WTC11 (cell line): ENCODE data around the gene RASEF. TPM values are rescaled to one million over a fixed set of nuclear protein-coding genes. Genes with fewer than 3 reads are reported as not detected.

Experiments used
- ATAC-seq: fragments of 200-7000 bp; cut with Tn5 transposase; 2 replicates; pipeline ENCODE4 v1.10.0; 2021; ENCODE audit warnings: mild to moderate bottlenecking, moderate library complexity
- CTCF ChIA-PET: fragments of 300-600 bp; sonication (Branson Sonifier 250); formaldehyde crosslinking; loops from one replicate; lab custom pipeline; 2021; ENCODE audit warnings: antibody characterized with exemption; lab: Charles Lee
- POLR2A ChIA-PET: fragments of 350-600 bp; sonication (Branson Sonifier 250); formaldehyde crosslinking; loops from one replicate; lab custom pipeline; 2021; ENCODE audit warnings: antibody characterized with exemption; lab: Charles Lee
- DNase-seq: peaks from one replicate; pipeline ENCODE4 v3.0.0; 2021; ENCODE audit warnings: low spot score
- H3K27ac Mint-ChIP-seq: 2 replicates; pipeline ENCODE4 v1.8.0; 2021; ENCODE audit warnings: mixed read lengths
- H3K27me3 Mint-ChIP-seq: 2 replicates; pipeline ENCODE4 v1.8.0; 2021; ENCODE audit warnings: low read depth, mild to moderate bottlenecking, moderate library complexity, mixed read lengths
- H3K36me3 Mint-ChIP-seq: 2 replicates; pipeline ENCODE4 v1.8.0; 2021; ENCODE audit warnings: mixed read lengths
- H3K4me1 Mint-ChIP-seq: 2 replicates; pipeline ENCODE4 v1.8.0; 2022; ENCODE audit warnings: mixed read lengths
- H3K4me3 Mint-ChIP-seq: 2 replicates; pipeline ENCODE4 v1.8.0; 2021; ENCODE audit warnings: mild to moderate bottlenecking, moderate library complexity, mixed read lengths
- H3K9me3 Mint-ChIP-seq: 2 replicates; pipeline ENCODE4 v1.8.0; 2021; ENCODE audit warnings: mixed read lengths
- ATF1 ChIP-seq: sonication (generic); formaldehyde crosslinking; IDR thresholded peaks from 2 replicates; pipeline ENCODE4 v1.8.1; 2023; ENCODE audit warnings: mild to moderate bottlenecking, moderate library complexity, missing genetic modification reagents
- ATF6 ChIP-seq: sonication (generic); formaldehyde crosslinking; IDR thresholded peaks from 2 replicates; pipeline ENCODE4 v1.8.1; 2023; ENCODE audit warnings: mild to moderate bottlenecking, missing genetic modification reagents
- CREB1 ChIP-seq: sonication (generic); formaldehyde crosslinking; IDR thresholded peaks from 2 replicates; pipeline ENCODE4 v1.8.0; 2023; ENCODE audit warnings: mild to moderate bottlenecking, missing genetic modification reagents
- CREM ChIP-seq: sonication (generic); formaldehyde crosslinking; IDR thresholded peaks from 2 replicates; pipeline ENCODE4 v1.8.1; 2022; ENCODE audit warnings: mild to moderate bottlenecking, missing genetic modification reagents, moderate library complexity
- FOXK1 ChIP-seq: sonication (generic); formaldehyde crosslinking; IDR thresholded peaks from 2 replicates; pipeline ENCODE4 v1.8.0; 2022; ENCODE audit warnings: mild to moderate bottlenecking, moderate library complexity, missing genetic modification reagents
- JAZF1 ChIP-seq: fragments of 250-450 bp; sonication (Bioruptor Pico); IDR thresholded peaks from 2 replicates; pipeline ENCODE4 v1.9.0; 2021; ENCODE audit warnings: moderate library complexity, mild to moderate bottlenecking, inconsistent platforms
- MAX ChIP-seq: sonication (generic); formaldehyde crosslinking; IDR thresholded peaks from 2 replicates; pipeline ENCODE4 v1.8.0; 2022; ENCODE audit warnings: mild to moderate bottlenecking, missing genetic modification reagents
- MYBL2 ChIP-seq: sonication (generic); formaldehyde crosslinking; IDR thresholded peaks from 2 replicates; pipeline ENCODE4 v1.8.1; 2023; ENCODE audit warnings: mild to moderate bottlenecking, moderate library complexity, missing genetic modification reagents
- NFATC4 ChIP-seq: fragments of 250-450 bp; sonication (Bioruptor Pico); IDR thresholded peaks from 2 replicates; pipeline ENCODE4 v1.9.0; 2021; ENCODE audit warnings: mild to moderate bottlenecking
- NR1H2 ChIP-seq: sonication (generic); formaldehyde crosslinking; IDR thresholded peaks from 2 replicates; pipeline ENCODE4 v1.9.0; 2021; ENCODE audit warnings: mild to moderate bottlenecking, moderate library complexity, missing genetic modification reagents
- NR2C2 ChIP-seq: sonication (generic); formaldehyde crosslinking; IDR thresholded peaks from 2 replicates; pipeline ENCODE4 v1.8.0; 2022; ENCODE audit warnings: mild to moderate bottlenecking, missing genetic modification reagents
- SMAD4 ChIP-seq: sonication (generic); formaldehyde crosslinking; IDR thresholded peaks from 2 replicates; pipeline ENCODE4 v1.8.0; 2022; ENCODE audit warnings: mild to moderate bottlenecking, missing genetic modification reagents
- TEAD4 ChIP-seq: sonication (generic); formaldehyde crosslinking; IDR thresholded peaks from 2 replicates; pipeline ENCODE4 v1.8.0; 2022; ENCODE audit warnings: mild to moderate bottlenecking, missing genetic modification reagents
- ZBTB21 ChIP-seq: sonication (generic); formaldehyde crosslinking; IDR thresholded peaks from 2 replicates; pipeline ENCODE4 v1.8.1; 2023; ENCODE audit warnings: mild to moderate bottlenecking, missing genetic modification reagents, borderline replicate concordance
- ZNF138 ChIP-seq: sonication (generic); formaldehyde crosslinking; conservative IDR thresholded peaks from 2 replicates; pipeline ENCODE4 v1.8.1; 2022; ENCODE audit warnings: mild to moderate bottlenecking, moderate library complexity, missing genetic modification reagents
- ZNF219 ChIP-seq: sonication (generic); formaldehyde crosslinking; IDR thresholded peaks from 2 replicates; pipeline ENCODE4 v1.8.0; 2023; ENCODE audit warnings: missing genetic modification reagents, mild to moderate bottlenecking, borderline replicate concordance
- ZNF423 ChIP-seq: fragments of 250-450 bp; sonication (Bioruptor Pico); IDR thresholded peaks from 2 replicates; pipeline ENCODE4 v2.1.2; 2022; ENCODE audit warnings: mild to moderate bottlenecking, moderate library complexity
- total RNA-seq: library from RNA; stranded (reverse); gene quantifications from 3 replicates; pipeline ENCODE4 v1.2.3, GENCODE V29; 2021
- TF ChIP-seq, protein P1 (sequence below): fragments of 250-450 bp; sonication (Bioruptor Pico); IDR thresholded peaks from 2 replicates; pipeline ENCODE4 v1.9.0; 2021; ENCODE audit warnings: moderate library complexity, mild to moderate bottlenecking, inconsistent platforms, borderline replicate concordance
- TF ChIP-seq, protein P2 (sequence below): sonication (generic); formaldehyde crosslinking; IDR thresholded peaks from 2 replicates; pipeline ENCODE4 v1.8.1; 2022; ENCODE audit warnings: mild to moderate bottlenecking, moderate library complexity, missing genetic modification reagents
- TF ChIP-seq, protein P3 (sequence below): sonication (generic); formaldehyde crosslinking; IDR thresholded peaks from 2 replicates; pipeline ENCODE4 v1.8.1; 2022; ENCODE audit warnings: missing genetic modification reagents, borderline replicate concordance
- TF ChIP-seq, protein P4 (sequence below): sonication (generic); formaldehyde crosslinking; IDR thresholded peaks from 2 replicates; pipeline ENCODE4 v1.8.1; 2022; ENCODE audit warnings: mild to moderate bottlenecking, missing genetic modification reagents, moderate library complexity, borderline replicate concordance

The RASEF gene
- total RNA-seq, 1 experiment from 2014 or later, result 6.5 TPM

DNA sequence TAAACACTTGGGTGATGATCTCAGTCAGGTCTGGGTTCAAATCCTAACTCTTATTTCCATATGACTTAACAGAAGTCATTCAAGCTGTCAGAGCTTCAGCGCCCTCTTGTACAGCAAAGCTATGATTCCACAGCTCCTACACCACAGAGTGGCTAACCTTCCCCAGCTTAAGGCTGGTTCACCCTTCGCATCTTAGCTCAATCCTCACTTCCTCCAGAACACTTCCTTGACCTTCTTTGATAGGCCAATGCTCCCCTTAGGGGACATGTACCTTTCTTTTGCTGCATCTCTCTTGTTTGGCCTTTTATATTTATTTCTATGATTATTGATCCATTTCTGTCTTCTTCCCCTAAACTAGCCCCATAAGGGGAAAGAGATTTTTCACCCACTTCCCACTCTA, 57.0 kb downstream of the RASEF start (continued):
- no peak for TF ChIP-seq MAX (CRISPR knock-in tag)
- TF ChIP-seq, protein P1, sequence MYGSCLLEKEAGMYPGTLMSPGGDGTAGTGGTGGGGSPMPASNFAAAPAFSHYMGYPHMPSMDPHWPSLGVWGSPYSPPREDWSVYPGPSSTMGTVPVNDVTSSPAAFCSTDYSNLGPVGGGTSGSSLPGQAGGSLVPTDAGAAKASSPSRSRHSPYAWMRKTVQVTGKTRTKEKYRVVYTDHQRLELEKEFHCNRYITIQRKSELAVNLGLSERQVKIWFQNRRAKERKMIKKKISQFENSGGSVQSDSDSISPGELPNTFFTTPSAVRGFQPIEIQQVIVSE (CRISPR knock-in tag), result no peak
- TF ChIP-seq, protein P2, sequence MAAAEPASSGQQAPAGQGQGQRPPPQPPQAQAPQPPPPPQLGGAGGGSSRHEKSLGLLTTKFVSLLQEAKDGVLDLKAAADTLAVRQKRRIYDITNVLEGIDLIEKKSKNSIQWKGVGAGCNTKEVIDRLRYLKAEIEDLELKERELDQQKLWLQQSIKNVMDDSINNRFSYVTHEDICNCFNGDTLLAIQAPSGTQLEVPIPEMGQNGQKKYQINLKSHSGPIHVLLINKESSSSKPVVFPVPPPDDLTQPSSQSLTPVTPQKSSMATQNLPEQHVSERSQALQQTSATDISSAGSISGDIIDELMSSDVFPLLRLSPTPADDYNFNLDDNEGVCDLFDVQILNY (CRISPR knock-in tag), result no peak
- no peak for TF ChIP-seq NFATC4 (CRISPR knock-in tag)
- no peak for TF ChIP-seq TEAD4 (CRISPR knock-in tag)
- TF ChIP-seq ZNF423, result no peak
- TF ChIP-seq ZNF219 (CRISPR knock-in tag), result no peak

GRCh38 chr9:83005361-83005760, 57.6 kb downstream of the RASEF start:
- H3K4me3 Mint-ChIP-seq, result no peak overlapping the region
- no peaks in the 10 kb centered on the region; the same call in 1 of the 2 replicates for H3K27me3 Mint-ChIP-seq
- no peak overlapping the region for H3K27ac Mint-ChIP-seq
- CTCF ChIA-PET, result no interaction called here
- no peaks in the 10 kb centered on the region for H3K9me3 Mint-ChIP-seq
- ATAC-seq (no peak), DNase-seq (no peak)
- no peaks in the 10 kb centered on the region for H3K36me3 Mint-ChIP-seq
- POLR2A ChIA-PET, result no interaction called here
- H3K4me1 Mint-ChIP-seq, result peaks cover 6% of the 10 kb centered on the region
- no peak for TF ChIP-seq ATF1
- no peak for TF ChIP-seq JAZF1
- no peak for TF ChIP-seq CREM (CRISPR knock-in tag)
- no peak for TF ChIP-seq CREB1 (CRISPR knock-in tag)
- no peak for TF ChIP-seq SMAD4
- TF ChIP-seq, protein P3, sequence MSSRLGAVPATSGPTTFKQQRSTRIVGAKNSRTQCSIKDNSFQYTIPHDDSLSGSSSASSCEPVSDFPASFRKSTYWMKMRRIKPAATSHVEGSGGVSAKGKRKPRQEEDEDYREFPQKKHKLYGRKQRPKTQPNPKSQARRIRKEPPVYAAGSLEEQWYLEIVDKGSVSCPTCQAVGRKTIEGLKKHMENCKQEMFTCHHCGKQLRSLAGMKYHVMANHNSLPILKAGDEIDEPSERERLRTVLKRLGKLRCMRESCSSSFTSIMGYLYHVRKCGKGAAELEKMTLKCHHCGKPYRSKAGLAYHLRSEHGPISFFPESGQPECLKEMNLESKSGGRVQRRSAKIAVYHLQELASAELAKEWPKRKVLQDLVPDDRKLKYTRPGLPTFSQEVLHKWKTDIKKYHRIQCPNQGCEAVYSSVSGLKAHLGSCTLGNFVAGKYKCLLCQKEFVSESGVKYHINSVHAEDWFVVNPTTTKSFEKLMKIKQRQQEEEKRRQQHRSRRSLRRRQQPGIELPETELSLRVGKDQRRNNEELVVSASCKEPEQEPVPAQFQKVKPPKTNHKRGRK (CRISPR knock-in tag), result no peak
- TF ChIP-seq, protein P2 (CRISPR knock-in tag), result no peak
- TF ChIP-seq FOXK1 (CRISPR knock-in tag), result no peak
- TF ChIP-seq, protein P4, sequence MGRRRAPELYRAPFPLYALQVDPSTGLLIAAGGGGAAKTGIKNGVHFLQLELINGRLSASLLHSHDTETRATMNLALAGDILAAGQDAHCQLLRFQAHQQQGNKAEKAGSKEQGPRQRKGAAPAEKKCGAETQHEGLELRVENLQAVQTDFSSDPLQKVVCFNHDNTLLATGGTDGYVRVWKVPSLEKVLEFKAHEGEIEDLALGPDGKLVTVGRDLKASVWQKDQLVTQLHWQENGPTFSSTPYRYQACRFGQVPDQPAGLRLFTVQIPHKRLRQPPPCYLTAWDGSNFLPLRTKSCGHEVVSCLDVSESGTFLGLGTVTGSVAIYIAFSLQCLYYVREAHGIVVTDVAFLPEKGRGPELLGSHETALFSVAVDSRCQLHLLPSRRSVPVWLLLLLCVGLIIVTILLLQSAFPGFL (CRISPR knock-in tag), result no peak
- no peak for TF ChIP-seq ATF6
- TF ChIP-seq ZBTB21 (CRISPR knock-in tag), result no peak
- TF ChIP-seq ZNF138 (CRISPR knock-in tag), result no peak
- no peak for TF ChIP-seq MYBL2 (CRISPR knock-in tag)
- no peak for TF ChIP-seq NR2C2
- no peak for TF ChIP-seq NR1H2 (CRISPR knock-in tag)
